Stimulated activated naive B cell treated with anti-CD40 and anti-IgM and Interleukin-4, amounts not matched to agents 10 μg/mL and 1 μg/mL and 100 μg/mL, for 72 hours (primary cell): Measurements from ENCODE around the gene SH2D2A.
A peak's percentile ranks its signal among the peaks of the same experiment; 100 is the strongest.

Experiments used
- ATAC-seq, 2 donors: fragments of 150-1000 bp; cut with Tn5 transposase; replicated peaks; 2 replicates each; pipeline ENCODE4 v1.10.0; 2021; ENCODE audit warnings: moderate library complexity in 1 of 2
- DNase-seq: peaks from one replicate; pipeline ENCODE4 v3.0.0; 2021
- H3K27ac Mint-ChIP-seq: one replicate; pipeline ENCODE4 v1.8.0; 2022; ENCODE audit warnings: mild to moderate bottlenecking, mixed read lengths
- H3K27me3 Mint-ChIP-seq, 2 donors: one replicate each; pipeline ENCODE4 v1.8.0; 2022; ENCODE audit warnings: mixed read lengths in 2 of 2
- H3K36me3 Mint-ChIP-seq, 2 donors: one replicate each; pipeline ENCODE4 v1.8.0; 2022; ENCODE audit warnings: mixed read lengths in 2 of 2, mild to moderate bottlenecking in 1 of 2
- H3K4me1 Mint-ChIP-seq, 2 donors: one replicate each; pipeline ENCODE4 v1.8.0; 2022; ENCODE audit warnings: mixed read lengths in 2 of 2, mild to moderate bottlenecking in 1 of 2
- H3K4me3 Mint-ChIP-seq, 2 donors: one replicate each; pipeline ENCODE4 v1.8.0; 2022; ENCODE audit warnings: mild to moderate bottlenecking in 2 of 2, mixed read lengths in 2 of 2, moderate library complexity in 1 of 2
- H3K9me3 Mint-ChIP-seq, 2 donors: one replicate each; pipeline ENCODE4 v1.8.0; 2022; ENCODE audit warnings: mixed read lengths in 2 of 2, mild to moderate bottlenecking in 1 of 2

Gene SH2D2A

GRCh38 chr1:156842618-156843300 lies 26.1 kb upstream of the SH2D2A start:
- no peaks in the 10 kb centered on the region for H3K36me3 Mint-ChIP-seq
- no peaks in the 10 kb centered on the region for H3K9me3 Mint-ChIP-seq
- H3K27me3 Mint-ChIP-seq, result peaks cover 86 to 87% of the 10 kb centered on the region in 2 donors
- no peak for ATAC-seq
- H3K4me3 Mint-ChIP-seq, result no peak overlapping the region
- no peak for DNase-seq
- H3K4me1 Mint-ChIP-seq, result peaks cover 12 to 17% of the 10 kb centered on the region in 2 donors
- no peak overlapping the region for H3K27ac Mint-ChIP-seq

GRCh38 chr1:156841295-156841855 lies 24.7 kb upstream of the SH2D2A start:
- DNase-seq, result no peak
- H3K4me1 Mint-ChIP-seq, result peaks cover 13 to 17% of the 10 kb centered on the region in 2 donors

GRCh38 chr1:156840898-156841279 lies 24.2 kb upstream of the SH2D2A start:
- no peaks in the 10 kb centered on the region for H3K9me3 Mint-ChIP-seq
- DNase-seq (no peak), ATAC-seq (no peak)
- no peak overlapping the region for H3K27ac Mint-ChIP-seq
- H3K4me3 Mint-ChIP-seq, result no peak overlapping the region
- peaks cover 81 to 82% of the 10 kb centered on the region in 2 donors for H3K27me3 Mint-ChIP-seq
- peaks cover 18% of the 10 kb centered on the region in 2 donors for H3K4me1 Mint-ChIP-seq
- H3K36me3 Mint-ChIP-seq, result no peaks in the 10 kb centered on the region

More at GRCh38 chr1:156841295-156841855, 24.7 kb upstream of the SH2D2A start:
- Mint-ChIP-seq H3K9me3 (no peaks in the 10 kb centered on the region), H3K27me3 (peaks cover 81 to 82% of the 10 kb centered on the region in 2 donors), H3K4me3 (no peak overlapping the region), H3K27ac (no peak overlapping the region), H3K36me3 (no peaks in the 10 kb centered on the region)
- no peak for ATAC-seq

DNA sequence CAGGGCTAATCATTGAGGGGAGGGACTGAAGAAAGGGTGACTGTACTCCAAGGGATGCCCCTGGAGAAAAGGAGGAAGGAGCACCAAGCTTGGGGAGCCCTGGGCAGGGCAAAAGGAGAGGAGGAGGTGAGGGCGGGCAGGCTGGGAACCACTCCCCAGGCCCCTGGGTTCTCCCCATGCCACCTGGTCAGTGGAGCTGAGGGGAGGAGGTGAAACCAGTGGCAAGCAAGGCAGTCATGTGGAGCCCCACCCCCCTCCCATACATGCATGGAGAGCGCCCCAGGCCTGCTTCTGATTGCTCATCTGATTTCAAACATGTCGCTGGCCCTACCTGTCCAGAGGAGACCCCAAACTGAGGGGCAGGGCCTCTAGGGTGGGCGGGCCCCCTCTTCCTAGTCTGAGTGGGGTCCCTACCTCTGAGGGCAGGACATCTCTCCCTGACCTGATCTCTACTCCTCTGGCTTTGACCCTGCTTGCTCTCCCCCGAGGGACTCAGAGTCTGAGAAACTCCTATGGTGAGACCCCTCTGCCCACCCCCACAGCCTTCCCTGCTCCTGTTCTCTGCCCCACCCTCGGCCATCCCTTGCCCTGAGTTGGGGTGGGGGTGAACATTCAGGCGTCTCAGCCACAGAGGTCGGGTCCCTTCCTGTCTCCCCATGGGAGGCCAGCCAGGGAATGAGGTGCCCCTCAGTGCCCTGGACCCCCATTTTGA lies 23.7 kb upstream of the SH2D2A start:
- H3K4me3 Mint-ChIP-seq, result no peak overlapping the region
- no peak for DNase-seq
- no peaks in the 10 kb centered on the region for H3K36me3 Mint-ChIP-seq
- no peak for ATAC-seq
- no peak overlapping the region for H3K27ac Mint-ChIP-seq
- peaks cover 14 to 18% of the 10 kb centered on the region in 2 donors for H3K4me1 Mint-ChIP-seq
- H3K9me3 Mint-ChIP-seq, result no peaks in the 10 kb centered on the region
- H3K27me3 Mint-ChIP-seq, result peaks cover 80 to 81% of the 10 kb centered on the region in 2 donors

GRCh38 chr1:156839426-156840109 lies 22.9 kb upstream of the SH2D2A start:
- Mint-ChIP-seq H3K27ac (no peak overlapping the region), H3K27me3 (peaks cover 76 to 78% of the 10 kb centered on the region in 2 donors), H3K4me3 (no peak overlapping the region), H3K36me3 (no peaks in the 10 kb centered on the region), H3K9me3 (no peaks in the 10 kb centered on the region), H3K4me1 (peaks cover 6 to 15% of the 10 kb centered on the region in 2 donors)
- ATAC-seq (no peak), DNase-seq (no peak)

DNA sequence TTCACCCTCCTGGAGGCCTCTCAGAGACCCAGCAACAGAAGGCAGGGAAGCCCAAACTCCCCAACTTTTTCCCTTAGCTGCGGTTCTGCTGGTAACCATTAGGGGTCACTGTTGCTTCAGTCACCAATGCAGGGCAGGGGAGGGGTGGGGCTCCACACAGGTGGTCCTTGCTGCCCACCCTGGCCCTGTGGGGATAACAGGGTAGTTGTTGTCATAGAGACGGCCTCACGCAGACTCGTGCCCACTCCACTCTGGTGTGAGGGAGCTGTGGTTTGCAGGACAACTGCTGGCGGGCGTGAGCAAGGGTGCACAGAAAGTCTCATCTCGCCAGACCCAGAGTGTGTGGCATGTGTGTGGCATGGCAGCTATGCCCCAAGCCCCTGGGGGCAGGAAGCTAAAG lies 22.3 kb upstream of the SH2D2A start:
- H3K36me3 Mint-ChIP-seq, result no peaks in the 10 kb centered on the region
- H3K4me1 Mint-ChIP-seq, result peaks cover 6 to 14% of the 10 kb centered on the region in 2 donors
- DNase-seq (no peak), ATAC-seq (peak; percentile 54 to 59)
- H3K27me3 Mint-ChIP-seq, result peaks cover 76 to 78% of the 10 kb centered on the region in 2 donors
- no peak overlapping the region for H3K4me3 Mint-ChIP-seq
- H3K9me3 Mint-ChIP-seq, result no peaks in the 10 kb centered on the region
- no peak overlapping the region for H3K27ac Mint-ChIP-seq

- peaks cover 69 to 75% of the 10 kb centered on the region in 2 donors for H3K27me3 Mint-ChIP-seq
Measured at GRCh38 chr1:156836892-156837291, 20.2 kb upstream of the SH2D2A start.

GRCh38 chr1:156836041-156836654 lies 19.5 kb upstream of the SH2D2A start:
- H3K9me3 Mint-ChIP-seq, result no peaks in the 10 kb centered on the region
- peaks cover 67 to 78% of the 10 kb centered on the region in 2 donors for H3K27me3 Mint-ChIP-seq
- no peak overlapping the region for H3K4me3 Mint-ChIP-seq
- H3K36me3 Mint-ChIP-seq, result no peaks in the 10 kb centered on the region
- peaks cover 6 to 12% of the 10 kb centered on the region in 2 donors for H3K4me1 Mint-ChIP-seq
- ATAC-seq, result peak in 1 of 2 donors; percentile 68
- H3K27ac Mint-ChIP-seq, result no peak overlapping the region
- no peak for DNase-seq

More at GRCh38 chr1:156836892-156837291, 20.2 kb upstream of the SH2D2A start:
- Mint-ChIP-seq H3K36me3 (no peaks in the 10 kb centered on the region), H3K4me1 (peaks cover 6 to 12% of the 10 kb centered on the region in 2 donors), H3K4me3 (no peak overlapping the region), H3K9me3 (no peaks in the 10 kb centered on the region), H3K27ac (no peak overlapping the region)
- ATAC-seq (no peak), DNase-seq (no peak)

- H3K4me1 Mint-ChIP-seq, result peaks cover 6 to 9% of the 10 kb centered on the region in 2 donors
- no peaks in the 10 kb centered on the region for H3K9me3 Mint-ChIP-seq
- ATAC-seq (no peak), DNase-seq (no peak)
- H3K4me3 Mint-ChIP-seq, result no peak overlapping the region
- peaks cover 54 to 75% of the 10 kb centered on the region in 2 donors for H3K27me3 Mint-ChIP-seq
- H3K36me3 Mint-ChIP-seq, result no peaks in the 10 kb centered on the region
- H3K27ac Mint-ChIP-seq, result no peak overlapping the region
Measured at GRCh38 chr1:156834322-156834721, 17.7 kb upstream of the SH2D2A start.

DNA sequence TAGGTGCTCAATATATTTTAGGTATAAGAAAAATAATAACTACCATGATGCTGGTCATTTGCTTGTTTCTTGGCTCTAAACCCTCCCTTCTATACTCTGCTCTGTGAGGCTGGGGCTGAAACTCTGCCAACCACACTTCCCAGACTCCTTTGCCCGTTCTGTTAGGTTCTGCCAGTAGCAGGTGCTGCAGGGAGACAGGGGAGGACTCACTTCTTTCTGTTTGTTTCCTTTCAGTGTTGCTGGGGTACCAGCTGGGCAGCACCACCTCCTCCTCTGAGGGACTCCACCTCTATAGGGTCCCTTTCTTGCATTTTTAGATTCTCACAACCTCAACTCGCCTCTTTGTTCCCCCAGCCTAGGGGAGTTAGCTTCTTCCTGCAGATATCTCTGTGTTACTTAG lies 17.0 kb upstream of the SH2D2A start:
- peaks cover 49 to 76% of the 10 kb centered on the region in 2 donors for H3K27me3 Mint-ChIP-seq
- H3K27ac Mint-ChIP-seq, result no peak overlapping the region
- no peaks in the 10 kb centered on the region for H3K36me3 Mint-ChIP-seq
- ATAC-seq (no peak), DNase-seq (no peak)
- H3K4me3 Mint-ChIP-seq, result no peak overlapping the region
- H3K4me1 Mint-ChIP-seq, result peaks cover 4 to 6% of the 10 kb centered on the region in 2 donors
- H3K9me3 Mint-ChIP-seq, result no peaks in the 10 kb centered on the region

- no peak overlapping the region for H3K27ac Mint-ChIP-seq
- H3K4me1 Mint-ChIP-seq, result peaks cover 4 to 6% of the 10 kb centered on the region in 2 donors
- H3K9me3 Mint-ChIP-seq, result no peaks in the 10 kb centered on the region
- H3K27me3 Mint-ChIP-seq, result peaks cover 51 to 81% of the 10 kb centered on the region in 2 donors
- DNase-seq (no peak), ATAC-seq (no peak)
- no peak overlapping the region for H3K4me3 Mint-ChIP-seq
- no peaks in the 10 kb centered on the region for H3K36me3 Mint-ChIP-seq
Measured at GRCh38 chr1:156832434-156832833, 15.8 kb upstream of the SH2D2A start.

DNA sequence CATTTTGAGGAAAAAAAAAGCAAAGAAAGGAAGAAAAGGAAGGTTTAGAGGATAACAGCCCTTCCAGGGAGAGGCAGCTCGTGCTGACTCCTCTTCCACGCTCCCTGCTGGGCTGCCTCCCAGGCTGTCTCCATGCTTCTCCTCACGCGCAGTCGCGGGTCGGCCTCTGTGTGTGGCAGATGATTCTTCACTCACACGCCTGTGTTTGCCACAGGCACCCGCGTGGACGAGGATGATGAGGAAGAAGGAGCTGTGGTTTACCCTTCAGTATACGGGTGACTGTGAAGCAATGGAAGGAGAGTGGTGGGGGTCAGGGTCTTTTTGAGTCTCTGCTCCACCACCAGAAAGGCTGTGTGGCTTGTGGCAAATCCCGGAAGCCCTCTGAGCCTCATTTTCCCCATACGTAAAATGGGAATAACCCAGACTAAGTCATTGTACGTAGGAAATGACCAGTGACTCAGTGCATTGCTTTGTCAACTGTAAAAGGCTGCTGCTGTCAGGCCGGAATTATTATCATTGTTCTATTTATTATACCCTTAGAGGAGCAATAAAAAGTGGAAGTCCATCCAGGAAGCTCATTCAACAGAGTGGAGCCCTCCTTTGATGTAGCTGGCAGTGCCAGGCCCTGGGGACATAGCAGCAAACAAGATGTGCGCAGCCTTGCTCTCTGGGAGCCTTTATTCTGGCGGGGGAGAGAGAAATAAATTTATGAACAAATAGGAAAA lies 11.9 kb upstream of the SH2D2A start:
- Mint-ChIP-seq H3K27ac (no peak overlapping the region), H3K36me3 (no peaks in the 10 kb centered on the region), H3K4me1 (no peaks in the 10 kb centered on the region), H3K9me3 (no peaks in the 10 kb centered on the region), H3K27me3 (peaks cover 30 to 62% of the 10 kb centered on the region in 2 donors), H3K4me3 (no peak overlapping the region)
- no peak for DNase-seq
- ATAC-seq, result no peak

GRCh38 chr1:156826630-156827029 lies 10.0 kb upstream of the SH2D2A start:
- DNase-seq (no peak), ATAC-seq (no peak)
- H3K9me3 Mint-ChIP-seq, result no peaks in the 10 kb centered on the region
- H3K27me3 Mint-ChIP-seq, result peaks cover 28 to 54% of the 10 kb centered on the region in 2 donors
- no peaks in the 10 kb centered on the region for H3K4me1 Mint-ChIP-seq
- H3K36me3 Mint-ChIP-seq, result no peaks in the 10 kb centered on the region
- H3K4me3 Mint-ChIP-seq, result no peak overlapping the region
- H3K27ac Mint-ChIP-seq, result no peak overlapping the region
